HG03280 (cell line): Measurements from ENCODE around the gene IFT122.
"Not testable (repeated sequence)": the region's sequence is repeated elsewhere in the genome, so short reads cannot be mapped to it uniquely, and the experiment has no call there.

Experiments used
- ATAC-seq: cut with Tn5 transposase; IDR thresholded peaks from one replicate; pipeline ENCODE4 v1.9.1; 2021; ENCODE audit warnings: mild to moderate bottlenecking, moderate library complexity; ENCODE audit not compliant: unreplicated experiment

The IFT122 gene

DNA sequence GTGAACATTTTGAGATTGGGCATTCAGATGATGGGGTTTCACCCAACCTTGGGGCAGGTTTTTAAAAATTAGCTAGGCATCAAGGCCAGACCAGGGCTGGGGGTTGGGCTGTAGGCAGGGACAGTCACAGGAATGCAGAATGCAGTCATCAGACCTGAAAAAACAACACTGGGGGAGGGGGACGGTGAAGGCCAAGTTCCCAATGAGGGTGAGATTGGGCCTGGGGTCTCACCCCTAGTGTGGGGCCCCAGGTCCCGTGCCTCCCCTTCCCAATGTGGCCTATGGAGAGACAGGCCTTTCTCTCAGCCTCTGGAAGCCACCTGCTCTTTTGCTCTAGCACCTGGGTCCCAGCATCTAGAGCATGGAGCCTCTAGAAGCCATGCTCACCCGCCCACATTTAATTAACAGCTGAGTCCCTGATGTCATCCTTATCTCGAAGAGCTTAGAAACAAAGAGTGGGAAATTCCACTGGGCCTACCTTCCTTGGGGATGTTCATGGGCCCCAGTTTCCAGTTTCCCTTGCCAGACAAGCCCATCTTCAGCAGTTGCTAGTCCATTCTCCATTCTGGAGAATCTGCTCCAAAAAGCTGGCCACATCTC lies 94.5 kb downstream of the IFT122 start:
- ATAC-seq = no peak

DNA sequence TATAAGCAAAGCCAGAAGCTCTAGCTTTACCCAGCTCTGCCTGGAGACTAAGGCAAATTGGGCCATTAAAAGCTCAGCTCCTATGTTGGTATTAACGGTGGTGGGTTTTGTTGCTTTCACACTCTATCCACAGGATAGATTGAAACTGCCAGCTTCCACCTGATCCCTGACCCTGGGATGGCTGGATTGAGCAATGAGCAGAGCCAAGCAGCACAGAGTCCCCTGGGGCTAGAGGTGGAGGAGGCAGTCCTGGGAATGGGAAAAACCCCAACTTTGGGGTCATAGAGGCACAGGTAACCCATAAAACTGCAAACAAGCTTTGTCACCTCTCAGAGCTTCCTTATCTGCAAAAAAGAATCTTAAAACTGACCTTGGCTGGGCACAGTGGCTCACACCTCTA lies 95.1 kb downstream of the IFT122 start:
- ATAC-seq = no peak

DNA sequence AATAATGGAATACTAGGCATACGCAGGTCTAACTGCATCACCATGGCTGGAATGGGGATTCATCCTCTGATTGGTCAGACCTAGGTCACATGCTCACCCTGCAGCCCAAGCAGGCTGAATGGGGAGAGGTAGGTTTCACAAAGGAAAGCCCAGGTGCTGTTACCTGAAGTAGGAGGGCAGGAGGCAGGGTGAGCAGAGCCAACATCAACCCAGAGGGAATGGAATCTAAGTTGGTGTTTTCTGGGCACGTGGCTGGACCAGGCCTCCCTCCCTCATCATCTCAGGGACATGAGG lies 96.3 kb downstream of the IFT122 start:
- no peak for ATAC-seq

DNA sequence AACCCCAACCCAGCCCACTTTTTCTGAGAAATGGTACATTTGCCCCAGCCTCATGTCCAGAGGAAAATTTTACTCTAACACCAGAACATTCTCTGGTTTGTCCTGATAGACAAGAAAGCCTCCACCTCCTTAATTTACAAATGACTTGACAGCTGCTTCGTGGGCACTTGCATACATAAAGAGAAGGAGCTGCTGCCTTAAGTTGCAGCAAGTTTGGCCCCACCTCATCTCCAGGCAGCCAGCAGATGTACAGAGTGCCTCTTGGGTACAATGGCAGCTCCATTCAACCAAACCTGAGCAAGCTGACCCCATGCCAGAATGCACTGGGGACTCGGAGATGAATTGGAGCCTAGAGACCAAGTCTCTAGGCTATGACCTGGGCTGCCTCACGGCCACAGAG lies 96.8 kb downstream of the IFT122 start:
- no peak for ATAC-seq

DNA sequence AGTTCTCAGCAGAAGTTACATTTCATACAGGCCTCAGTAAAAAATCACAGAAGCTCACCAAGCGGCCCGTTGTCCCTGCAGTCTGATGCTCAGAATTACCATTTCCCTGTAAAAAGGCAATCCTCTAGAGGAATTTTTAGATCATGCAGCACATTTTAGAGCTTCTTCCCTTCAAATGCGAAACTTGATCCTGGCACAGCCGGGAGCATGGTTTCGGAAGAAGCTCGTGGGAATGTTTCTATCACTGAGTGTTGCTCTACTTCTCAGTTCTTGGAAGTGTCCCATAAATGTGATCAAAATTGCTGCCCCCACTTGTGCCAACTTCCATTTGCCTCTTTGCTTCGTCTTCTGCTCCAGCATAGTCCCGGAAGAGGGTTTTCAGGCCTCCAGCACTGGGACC lies 99.2 kb downstream of the IFT122 start:
- ATAC-seq = no peak

DNA sequence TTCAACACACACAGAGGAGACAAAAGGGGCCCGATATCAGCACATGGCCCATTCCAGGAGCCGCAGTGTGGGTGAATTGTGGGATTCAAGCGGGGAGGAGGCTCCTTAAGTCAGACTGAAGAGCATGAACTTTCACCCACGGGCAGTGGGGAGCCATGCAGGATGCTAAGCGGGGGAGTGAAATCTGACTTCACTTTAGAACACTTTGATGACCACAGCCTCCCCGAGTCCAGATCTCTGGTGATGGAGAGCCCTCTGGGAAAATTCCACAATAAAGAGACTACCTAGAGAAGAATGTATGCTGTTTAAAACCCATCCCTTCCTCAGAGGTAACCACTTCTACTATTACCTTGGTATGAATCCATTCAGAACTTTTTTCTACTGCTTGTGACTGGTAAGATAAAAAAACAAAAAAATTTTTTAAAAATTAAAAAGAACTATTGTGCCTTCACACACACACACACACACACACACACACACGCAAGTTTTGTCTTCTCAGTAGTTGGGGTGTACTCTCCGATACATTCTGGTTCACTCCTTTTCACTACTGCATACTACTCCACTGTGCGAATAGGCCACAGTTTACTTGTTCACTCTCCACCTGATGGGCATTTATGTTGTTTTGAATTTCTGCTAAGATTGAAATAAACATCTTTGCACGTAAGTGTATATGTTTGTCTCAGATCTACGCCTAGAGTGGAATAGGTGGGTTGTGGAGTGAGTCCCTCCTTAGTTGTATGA lies 100.9 kb downstream of the IFT122 start:
- no peak for ATAC-seq

DNA sequence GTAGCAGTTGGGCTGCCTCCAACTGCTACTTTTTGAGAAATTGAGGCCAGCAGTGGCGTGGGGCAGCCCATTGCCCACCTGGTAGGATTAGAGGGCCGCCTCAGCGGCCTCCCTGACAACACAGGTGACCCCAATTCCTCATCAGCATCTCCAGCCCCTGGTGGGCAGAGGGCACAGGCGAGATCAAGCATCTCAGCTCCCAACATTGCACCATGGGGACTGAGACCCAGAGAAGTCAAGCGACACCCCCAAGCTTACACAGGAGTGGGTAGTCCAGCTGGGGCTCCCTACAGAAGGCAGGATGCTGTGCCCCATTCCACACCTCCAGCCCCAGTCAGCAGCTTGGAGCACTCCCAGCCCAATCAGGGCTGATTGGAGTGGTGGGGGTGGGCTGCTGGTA lies 102.7 kb downstream of the IFT122 start:
- no peak for ATAC-seq

DNA sequence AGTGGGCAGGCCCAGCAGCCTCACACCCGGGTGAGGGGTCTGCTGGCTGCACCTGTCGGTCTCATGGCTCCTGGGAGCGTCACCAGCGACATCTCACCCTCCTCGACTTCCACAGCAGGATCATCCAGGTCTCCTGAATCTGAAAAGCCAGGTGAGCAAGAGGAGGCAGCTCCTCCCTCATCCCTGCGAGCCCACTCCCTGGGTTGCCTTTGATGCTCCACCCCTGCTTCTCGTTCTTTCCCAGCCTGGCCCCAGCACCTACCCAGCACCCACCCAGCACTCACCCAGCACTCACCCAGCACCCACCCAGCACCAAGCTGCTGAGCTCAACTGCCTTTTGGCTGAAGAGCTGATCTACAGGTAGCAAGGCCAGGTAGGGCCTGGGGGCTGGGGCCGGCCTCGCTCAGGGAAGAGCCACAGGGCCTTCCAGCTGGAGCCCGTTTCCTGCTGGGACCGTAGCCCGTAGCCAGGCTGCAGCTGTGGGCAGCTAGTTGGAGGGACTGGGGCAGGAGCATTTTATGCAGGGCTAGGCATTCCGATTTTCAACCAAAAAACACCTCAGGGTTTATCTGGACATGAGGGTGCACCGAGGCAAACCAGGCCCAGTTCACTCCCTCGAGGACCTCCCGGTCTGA lies 103.2 kb downstream of the IFT122 start, which contains the start of gene H1-8:
Gene H1-8 (plus strand): TSS at position 20 of the 635 bp plus-strand sequence. CDS start 44 bp downstream, at position 64.
- ATAC-seq = no peak

DNA sequence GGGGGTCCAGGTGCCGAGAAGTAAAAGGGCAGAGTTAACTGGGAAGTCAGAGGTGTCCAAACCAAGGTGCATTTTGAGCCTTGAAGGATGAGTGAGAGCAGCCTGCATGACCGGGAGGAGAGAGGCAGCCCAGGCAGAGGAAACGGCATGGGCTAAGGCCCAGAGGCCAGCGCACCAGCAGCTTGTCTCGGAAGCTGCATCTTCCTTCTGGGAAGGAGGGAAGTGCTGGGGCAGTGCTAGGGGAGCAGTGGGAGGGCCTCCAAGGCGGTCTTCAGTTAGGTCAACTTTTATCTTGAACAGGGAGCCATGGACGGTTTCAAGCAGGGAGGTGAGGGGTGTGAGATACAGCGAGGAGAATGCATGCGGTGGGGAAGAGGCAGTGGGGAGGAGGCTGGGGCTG lies 104.0 kb downstream of the IFT122 start:
- ATAC-seq = no peak

DNA sequence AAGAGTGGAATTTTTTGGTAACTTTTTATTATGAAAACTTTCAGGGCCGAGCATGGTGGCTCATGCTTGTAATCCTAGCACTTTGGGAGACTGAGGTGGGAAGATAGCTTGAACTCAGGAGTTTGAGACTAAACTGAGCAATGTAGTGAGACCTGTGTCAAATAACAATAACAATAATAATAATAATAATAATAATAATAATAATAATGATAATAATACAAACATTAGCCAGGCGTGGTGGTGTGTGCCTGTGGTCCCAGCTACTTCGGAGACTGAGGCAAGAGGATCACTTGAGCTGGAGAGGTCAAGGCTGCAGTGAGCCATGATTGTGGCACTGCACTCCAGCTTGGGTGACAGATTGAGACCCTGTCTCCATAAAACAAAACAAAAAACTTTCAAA lies 105.9 kb downstream of the IFT122 start:
- not testable (repeated sequence) for ATAC-seq

DNA sequence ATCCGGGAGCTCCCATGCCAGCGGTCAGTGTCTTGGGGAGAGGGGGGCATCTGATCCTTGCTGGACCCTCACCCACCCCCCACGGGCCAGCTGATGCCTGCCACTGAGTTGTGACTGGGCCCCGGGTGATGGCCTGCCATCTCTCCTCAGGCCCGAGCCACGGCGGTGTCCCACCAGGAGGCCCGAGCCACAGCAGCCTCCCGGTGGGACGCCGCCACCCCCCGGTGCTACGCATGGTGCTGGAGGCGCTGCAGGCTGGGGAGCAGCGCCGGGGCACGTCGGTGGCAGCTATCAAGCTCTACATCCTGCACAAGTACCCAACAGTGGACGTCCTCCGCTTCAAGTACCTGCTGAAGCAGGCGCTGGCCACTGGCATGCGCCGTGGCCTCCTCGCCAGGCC lies 107.2 kb downstream of the IFT122 start:
- ATAC-seq = no peak

DNA sequence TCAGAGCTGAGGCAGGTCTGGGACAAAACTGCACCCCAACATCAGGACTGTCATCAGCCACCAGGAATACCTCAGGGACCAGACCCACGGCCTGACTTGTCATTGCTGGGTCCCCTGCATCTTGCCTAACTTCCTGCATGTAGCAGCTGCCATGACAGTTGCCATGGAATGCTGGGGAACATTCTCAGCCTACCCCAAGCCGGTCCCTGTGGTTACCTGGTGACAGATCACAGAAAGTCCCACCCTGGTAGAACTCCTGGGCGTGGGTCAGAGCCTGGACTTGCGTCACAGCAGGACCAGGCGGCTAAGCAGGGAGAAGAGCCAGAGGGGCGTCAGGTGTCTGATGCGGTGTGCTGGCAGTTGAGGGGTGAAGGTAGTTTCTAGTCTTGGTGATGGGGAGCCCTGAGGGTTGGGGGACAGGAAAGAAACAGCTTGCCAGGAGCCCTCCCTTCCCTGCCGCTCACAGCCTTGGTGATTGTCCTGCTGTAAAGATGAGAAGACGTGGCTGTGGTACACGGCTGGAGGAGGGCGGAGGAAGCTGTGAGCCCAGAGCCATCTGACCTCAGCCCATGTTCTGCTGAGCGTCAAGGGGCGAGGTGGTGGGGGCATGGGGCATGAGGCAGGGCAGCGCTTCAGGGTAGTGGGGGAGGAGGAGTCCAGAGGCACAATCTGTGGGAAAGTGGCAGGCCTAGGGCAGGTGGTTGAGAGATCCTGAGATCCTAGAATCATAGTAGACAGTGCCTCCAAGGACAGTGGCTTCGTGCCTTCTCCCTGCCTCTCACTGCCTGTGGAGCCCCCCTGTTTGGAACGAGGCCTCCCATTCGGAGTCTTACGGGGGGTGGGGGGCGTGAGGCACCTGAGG lies 108.3 kb downstream of the IFT122 start:
- ATAC-seq = no peak

DNA sequence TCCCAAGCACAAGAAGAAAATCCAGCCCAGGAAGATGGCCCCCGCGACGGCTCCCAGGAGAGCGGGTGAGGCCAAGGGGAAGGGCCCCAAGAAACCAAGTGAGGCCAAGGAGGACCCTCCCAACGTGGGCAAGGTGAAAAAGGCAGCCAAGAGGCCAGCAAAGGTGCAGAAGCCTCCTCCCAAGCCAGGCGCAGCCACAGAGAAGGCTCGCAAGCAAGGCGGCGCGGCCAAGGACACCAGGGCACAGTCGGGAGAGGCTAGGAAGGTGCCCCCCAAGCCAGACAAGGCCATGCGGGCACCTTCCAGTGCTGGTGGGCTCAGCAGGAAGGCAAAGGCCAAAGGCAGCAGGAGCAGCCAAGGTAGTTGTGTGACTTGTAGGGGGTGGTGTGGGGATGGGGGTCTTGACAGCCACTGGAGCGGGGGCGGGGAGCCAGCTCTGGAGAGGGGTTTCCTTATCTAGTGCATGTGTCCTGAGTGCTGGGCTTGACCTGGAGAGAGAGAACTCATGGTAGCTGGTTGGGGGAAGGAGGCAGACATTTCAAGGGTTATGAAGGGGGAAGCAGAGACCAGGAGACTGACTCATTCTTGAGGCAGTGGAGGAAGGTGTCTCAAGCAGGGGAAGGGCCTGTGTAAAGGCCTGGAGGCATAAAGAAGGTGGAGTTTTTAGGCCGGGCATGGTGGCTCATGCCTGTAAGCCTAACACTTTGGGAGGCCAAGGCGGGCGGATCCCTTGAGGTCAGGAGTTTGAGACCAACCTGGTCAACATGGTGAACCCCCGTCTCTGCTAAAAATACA lies 109.2 kb downstream of the IFT122 start:
- no peak for ATAC-seq

DNA sequence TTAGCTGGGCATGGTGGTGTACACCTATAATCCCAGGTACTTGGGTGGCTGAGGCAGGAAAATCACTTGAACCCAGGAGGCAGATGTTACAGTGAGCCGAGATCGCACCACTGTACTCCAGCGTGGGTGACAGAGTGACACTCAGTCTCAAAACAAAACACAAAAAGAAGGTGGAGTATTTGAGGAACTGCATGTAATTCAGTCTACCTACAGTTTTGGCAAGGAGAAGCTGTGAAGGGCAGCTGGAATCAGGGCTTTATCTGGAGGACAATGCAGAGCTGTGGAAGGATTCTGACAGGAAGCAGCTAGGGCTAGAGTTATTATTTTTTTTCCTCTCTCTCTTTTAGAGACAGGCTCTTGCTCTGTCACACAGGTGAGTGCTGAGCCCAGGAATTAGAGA lies 109.8 kb downstream of the IFT122 start:
- no peak for ATAC-seq

DNA sequence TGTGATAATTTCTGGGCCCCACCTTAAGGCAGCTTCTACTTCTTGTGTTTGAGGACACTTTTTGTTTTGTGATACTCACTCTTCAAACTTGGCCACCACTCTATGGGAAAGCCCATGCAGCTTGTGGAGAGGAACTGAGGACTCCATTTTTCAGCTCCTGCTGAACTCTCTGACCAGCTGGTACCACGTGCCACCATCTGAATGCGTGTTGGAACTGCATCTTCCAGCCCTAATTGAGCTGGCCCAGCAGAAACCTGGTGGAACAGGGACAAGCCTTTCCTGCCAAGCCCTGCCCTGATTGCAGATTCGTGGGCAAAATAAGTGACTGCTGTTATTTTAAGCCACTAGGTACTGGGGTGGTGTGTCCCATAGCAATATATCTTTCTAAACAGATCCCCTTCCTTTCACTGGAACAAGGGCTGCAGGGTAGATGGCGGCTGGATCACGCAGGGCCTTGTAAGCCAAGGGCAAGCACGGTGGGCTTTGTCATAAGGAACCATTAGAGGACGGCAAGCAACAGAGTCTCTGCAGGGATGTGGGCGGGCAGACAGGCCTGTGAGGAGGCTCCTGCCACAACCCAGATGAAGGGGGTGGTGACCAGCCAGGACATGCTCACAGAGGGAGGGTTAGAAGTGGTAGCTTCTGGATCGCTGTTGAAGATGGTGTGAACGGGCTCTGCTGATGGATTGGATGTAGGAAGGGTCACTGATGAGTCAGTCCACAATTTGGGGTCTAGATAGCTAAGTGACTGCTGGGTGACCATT lies 112.4 kb downstream of the IFT122 start:
- no peak for ATAC-seq

DNA sequence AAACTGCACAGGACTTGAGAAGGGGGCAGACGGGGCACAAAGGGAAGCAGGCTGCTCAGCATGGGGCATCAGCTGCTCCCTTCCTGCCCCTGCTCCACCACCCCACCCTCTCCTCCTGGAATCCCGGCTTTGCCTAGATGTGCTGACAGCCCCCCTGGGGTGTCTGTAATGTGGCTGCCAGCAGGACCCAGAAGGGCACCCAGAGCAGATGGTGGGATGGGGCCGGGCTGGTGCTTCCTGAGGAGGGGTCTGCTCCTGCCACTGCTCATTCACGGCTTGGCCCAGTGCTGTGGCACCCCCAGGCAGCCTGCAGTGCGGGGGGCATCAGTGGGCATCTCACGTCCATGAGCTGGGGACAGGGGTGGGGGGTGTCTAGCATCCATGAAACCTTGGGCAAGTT lies 113.1 kb downstream of the IFT122 start:
- ATAC-seq = no peak

DNA sequence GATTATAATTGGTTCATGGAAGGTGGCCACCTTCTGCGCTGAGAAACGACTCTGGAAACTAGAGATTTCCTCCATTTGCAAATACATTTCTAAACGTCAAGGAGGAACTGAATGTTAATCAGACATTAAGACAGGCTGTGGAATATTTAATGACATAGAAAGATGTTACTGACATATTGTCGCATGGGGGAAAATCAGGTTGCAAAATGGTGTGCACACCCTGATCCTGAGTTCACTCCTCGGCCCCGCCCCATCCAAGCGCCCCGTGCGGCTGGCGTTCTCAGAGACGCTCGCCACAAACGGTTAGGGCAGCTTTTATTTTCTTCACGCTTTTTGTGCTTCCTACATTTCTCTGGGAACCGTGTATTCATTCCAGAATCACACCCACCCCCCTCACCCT lies 113.7 kb downstream of the IFT122 start:
- no peak for ATAC-seq

DNA sequence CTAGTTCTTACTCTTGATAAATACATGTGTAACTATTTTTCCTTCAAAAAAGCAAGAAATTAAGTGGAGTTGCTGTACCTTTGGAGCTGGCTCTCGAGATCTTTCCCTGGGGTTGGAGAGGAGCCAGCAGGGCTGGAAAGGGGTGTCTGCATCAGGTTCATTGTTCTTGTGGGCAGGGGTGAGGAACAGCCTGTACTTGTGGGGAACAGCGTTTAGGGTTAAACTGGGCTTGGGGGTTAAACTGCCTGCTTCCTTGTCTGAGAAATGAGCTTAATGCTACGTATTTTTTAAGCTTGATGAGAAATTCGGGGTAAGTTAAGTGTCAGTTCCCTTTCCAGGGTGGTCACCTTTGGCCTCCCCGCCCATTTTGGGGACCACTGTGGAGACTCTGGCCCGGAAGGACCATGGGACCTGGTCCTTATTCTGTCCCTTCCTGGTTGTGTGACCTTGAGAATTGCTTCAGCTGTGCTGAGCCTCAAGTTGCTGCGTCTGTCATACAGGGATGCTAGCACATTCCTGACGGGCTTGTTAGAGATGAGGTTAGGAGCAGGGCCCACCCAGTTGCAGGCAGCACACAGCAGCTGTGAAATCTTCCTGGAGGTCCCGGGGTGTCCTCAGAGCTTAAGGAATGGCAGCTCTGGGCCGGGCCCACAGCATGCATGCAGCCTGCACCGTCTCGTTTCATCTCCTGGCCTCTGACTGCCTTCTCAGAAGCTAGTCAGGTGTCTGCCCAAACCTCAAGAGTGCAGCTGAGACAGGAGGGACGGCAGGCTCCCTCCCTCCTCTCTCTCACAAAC lies 114.5 kb downstream of the IFT122 start:
- ATAC-seq = no peak

DNA sequence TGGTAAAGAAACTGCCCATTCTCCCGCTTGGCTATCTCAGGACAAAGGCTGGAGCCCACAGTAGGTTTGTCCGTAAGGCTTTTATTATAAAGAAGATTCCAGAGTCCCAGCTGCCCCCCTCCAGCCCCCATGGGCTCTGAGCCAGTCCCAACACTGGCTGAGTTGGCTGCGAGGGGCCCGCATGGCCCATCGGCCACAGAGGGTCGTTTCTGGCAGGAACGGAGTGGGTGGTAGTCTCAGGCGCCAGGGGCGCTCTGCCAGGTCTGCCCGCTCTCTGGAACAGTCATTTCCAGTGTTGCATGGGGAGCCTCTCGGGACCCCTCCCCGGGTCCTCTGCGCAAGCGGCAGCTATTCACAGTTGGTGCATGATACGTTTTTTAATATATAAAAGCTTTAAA lies 115.1 kb downstream of the IFT122 start:
- no peak for ATAC-seq
